HG02885 (cell line): ENCODE results near the gene NAPG.
A peak's percentile ranks its signal among the peaks of the same experiment; 100 is the strongest.
"Not testable (repeated sequence)": the region's sequence is repeated elsewhere in the genome, so short reads cannot be mapped to it uniquely, and the experiment has no call there.

Experiments
- ATAC-seq: cut with Tn5 transposase; IDR thresholded peaks from one replicate; pipeline ENCODE4 v1.9.1; 2021; ENCODE audit warnings: mild to moderate bottlenecking; ENCODE audit not compliant: unreplicated experiment, poor library complexity

Gene NAPG

DNA sequence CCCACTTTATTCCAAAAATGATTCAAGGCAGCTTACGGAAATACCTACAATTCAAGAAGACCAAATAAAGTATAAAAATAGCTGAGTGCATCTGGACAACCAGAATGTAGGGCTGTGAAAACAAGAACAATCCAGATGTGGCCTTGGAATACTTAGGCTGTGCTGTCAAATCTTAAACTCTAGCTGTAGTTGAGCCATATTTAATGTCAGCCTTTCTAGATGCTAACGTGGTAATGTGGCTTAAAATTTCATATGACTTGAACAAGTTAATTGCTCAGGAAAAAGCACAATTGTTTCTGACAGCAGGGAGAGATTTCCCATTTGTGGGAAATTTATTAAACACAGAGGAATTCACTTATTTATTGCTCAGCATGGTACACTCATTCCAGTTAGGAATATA is 14.6 kb upstream of the NAPG start:
- ATAC-seq = no peak

DNA sequence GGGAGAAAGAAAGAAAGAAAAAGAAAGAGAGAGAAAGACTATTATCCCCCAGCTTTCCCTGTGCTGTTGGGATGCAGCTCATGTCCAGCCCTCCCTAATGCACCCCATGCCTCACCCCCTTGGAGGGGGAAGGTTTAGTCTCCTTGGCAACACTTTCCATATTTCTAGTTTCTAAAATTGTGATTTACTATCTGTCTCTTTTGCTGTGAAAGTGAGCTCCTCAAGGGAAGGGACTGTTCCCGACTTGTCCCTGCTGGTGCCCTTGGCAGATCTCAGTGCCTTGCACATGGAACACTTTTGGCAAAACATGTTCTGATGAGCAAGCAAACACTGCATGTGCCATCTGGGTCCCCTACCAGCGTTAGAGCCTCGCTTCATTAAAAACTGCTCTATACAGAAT is 11.7 kb upstream of the NAPG start:
- no peak for ATAC-seq

- no peak for ATAC-seq
These were observed 11.2 kb upstream of the NAPG start for GRCh38 chr18:10514601-10515000.

DNA sequence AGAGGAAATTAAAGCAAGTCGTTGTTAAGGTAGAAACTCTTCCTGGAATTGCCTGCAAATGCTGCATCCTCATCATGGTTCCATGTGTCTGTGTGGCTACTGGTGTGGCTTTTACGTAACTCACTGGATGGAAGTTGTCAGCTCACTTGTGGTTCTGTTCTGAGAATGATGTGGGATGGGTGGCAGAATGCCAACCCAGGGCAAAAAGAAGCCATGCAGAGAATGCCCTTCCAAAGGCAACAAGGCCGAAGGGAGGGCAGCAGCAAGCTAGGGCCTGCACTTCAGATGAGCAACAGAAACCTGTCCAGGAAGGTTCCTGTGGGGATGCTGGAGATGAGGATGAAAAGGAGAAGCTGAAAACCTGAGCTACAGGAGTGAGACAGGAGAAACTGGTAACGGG is 10.4 kb upstream of the NAPG start:
- ATAC-seq = no peak

- no peak for ATAC-seq
These were observed 9.7 kb upstream of the NAPG start for GRCh38 chr18:10516078-10516477.

GRCh38 chr18:10518595-10519255 is 7.1 kb upstream of the NAPG start:
- ATAC-seq = no peak

DNA sequence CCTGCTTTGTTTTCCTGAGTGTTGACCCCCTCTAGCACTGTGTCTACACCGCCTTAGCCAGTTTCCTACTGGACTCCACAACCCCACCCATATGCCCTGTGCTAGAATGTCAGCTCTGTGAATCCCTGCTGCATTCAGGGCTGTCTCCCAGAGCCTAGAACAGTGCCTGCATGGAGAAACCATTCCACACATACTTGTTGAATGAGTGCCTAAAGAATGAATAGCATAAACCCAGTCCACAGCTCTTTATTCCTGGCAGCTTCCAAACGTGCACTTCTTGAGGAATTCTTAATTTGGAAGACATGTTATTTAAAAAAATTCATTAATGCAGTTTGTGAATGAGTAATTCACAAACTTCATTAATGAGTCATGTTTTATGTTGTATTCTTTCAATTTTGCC is 6.5 kb upstream of the NAPG start:
- no peak for ATAC-seq

DNA sequence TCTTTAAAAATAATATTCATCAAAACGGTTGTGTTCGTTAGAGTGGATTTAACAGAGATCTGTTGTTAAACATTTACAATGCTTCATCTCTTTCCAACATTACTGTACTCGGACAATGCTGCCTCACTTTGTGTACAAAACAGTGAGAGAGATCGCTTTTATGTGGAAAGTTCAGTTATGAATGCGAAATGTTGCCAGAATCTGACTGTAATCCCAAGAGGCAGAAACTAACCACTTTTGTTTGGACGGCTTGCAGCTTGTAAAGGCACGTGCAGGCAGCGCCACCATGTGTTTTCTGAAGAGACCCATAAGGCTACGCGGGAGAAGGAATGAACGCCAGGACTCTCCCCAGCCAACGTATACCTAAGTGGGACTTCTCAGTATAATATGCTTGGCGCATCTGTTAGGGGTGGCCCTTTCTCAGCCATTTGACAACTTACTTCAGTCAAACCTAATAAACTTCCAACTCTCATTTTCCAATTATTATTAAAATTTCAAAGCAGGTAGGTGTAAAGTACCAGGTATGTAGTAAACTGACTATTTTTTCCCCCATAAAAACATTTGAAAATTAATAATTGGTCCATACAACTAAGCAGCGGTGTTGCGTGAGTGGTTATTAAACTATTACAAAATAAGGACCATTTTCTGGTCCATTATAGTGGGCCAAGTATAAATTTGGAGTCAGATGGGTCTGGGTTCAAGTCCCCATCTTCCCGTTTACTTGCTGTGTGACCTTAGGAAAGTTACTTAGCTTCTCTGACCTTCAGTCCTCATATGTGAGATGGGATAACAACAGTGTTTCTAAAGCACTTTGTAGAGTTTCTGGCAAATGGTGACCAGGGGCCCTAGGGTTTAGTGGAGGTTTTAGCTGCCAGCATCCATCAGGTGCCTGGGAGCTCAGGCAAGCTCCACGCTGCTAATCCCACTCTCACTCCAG is 5.6 kb upstream of the NAPG start:
- peak; percentile 78 for ATAC-seq

DNA sequence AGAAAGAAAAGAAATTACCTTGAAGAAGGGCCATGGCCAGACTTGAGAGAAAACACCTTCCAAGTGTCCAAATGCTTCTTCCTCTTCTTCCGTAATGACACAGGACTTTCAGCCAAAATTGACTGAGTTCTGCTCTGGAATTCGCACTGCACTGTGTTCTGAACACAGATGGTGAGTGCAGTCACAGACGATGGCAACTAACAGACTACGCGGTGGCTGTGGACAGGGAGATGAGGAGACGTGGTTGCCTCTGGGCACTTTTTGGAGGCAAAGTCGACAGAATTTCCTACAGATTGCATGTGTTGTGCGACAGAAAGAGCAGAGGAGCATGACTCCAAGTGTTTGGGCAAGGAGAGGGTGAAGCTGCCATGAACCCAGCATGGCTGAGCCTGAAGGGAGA is 4.3 kb upstream of the NAPG start:
- ATAC-seq = no peak

GRCh38 chr18:10522574-10522973 is 3.3 kb upstream of the NAPG start:
- no peak for ATAC-seq

GRCh38 chr18:10523544-10523943 is 2.3 kb upstream of the NAPG start:
- ATAC-seq = no peak

- no peak for ATAC-seq
These were observed 1.1 kb upstream of the NAPG start for GRCh38 chr18:10524507-10525370.

DNA sequence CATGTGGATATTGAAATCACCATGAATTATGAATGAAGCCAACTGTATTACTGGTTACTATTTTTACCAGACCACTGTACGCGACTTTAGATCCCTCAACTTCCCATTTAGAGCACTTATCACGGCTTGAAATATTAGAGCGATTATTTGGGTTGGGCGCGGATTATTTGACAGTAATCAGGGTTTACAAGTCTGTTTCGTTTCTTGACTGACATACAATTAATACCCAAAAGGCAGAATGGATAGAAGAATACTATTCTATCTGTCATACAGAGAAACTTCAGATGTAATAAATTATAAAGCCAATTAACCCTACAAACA is 496 bp upstream of the NAPG start:
- ATAC-seq = no peak

DNA sequence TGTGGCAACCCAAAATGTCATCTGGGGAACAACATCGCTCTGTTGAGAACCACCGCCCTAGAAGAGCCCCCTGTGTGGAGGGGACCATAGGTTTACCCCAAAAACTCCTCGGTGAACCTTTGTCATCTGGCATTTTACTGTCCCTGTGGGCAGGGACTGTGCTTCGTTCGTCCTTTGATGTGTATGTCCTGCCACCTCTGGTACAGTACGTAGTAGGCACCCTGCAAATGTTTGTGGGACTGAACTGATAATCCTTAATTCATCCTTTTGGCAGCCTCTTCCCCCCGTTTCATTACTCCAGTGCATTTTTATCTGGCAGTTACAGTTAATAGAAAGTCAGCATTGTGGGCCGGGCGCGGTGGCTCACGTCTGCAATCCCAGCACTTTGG is 728 bp downstream of the NAPG start:
- ATAC-seq = no peak

DNA sequence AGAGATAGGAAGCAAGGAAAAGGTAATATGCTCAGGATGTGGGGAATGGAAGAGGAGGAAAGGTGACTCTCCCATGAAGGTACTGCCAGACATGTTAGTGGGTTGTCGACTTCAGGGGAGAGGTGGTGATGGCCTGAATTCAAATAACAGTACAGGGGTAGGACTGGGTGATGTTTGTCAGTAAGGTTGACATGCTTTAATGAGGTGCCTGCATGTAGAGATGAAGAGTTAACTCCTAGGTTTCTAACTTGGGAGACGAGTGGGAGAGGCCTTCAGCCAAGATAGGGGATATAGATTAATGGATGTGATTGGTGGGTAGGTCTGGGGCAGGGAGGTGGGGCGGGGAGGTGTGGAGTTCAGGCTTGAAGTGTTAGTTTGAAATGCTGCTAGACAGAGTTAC is 2.6 kb downstream of the NAPG start:
- no peak for ATAC-seq

- no peak for ATAC-seq
These were observed 4.2 kb downstream of the NAPG start for GRCh38 chr18:10530002-10530401.

GRCh38 chr18:10530852-10531251 is 5.0 kb downstream of the NAPG start:
- ATAC-seq = no peak

- ATAC-seq = no peak
These were observed 7.3 kb downstream of the NAPG start for GRCh38 chr18:10533111-10533510.

GRCh38 chr18:10536280-10536679 is 10.5 kb downstream of the NAPG start:
- no peak for ATAC-seq

DNA sequence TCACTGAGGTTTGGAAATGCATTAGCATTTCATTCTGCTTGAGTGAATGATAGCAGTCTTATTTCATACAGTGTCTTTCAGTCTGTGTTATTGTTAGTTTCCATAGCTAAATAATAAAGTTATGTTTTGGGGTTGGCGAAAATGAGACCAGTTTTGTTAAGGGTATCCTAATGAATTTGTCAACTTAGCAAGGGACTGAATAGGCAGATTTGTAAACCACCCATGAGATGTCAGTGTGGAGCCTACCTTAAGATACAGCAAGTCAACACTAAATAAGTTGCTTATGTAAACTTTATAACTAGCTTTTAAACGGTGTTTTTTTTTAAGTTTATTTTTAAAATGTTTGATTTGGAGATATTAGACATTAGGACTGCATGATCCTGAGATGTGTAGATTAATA is 11.9 kb downstream of the NAPG start:
- ATAC-seq = no peak

GRCh38 chr18:10539124-10539523 is 13.3 kb downstream of the NAPG start:
- ATAC-seq = not testable (repeated sequence)
